PC-3 (cell line): Measurements from ENCODE around the gene BIRC7. TPM values are rescaled to one million over a fixed set of nuclear protein-coding genes. Genes with fewer than 3 reads are reported as not detected.

Experiments used
- ATAC-seq: fragments of 200-7000 bp; cut with Tn5 transposase; 2 replicates; pipeline ENCODE4 v1.9.1; 2020; ENCODE audit warnings: mild to moderate bottlenecking, moderate library complexity
- BruUV-seq: library from RNA; stranded (reverse); fragments of 400-500 nt; replicated peaks from 2 replicates; lab custom pipeline; 2021; lab: Mats Ljungman, UMichigan
- CTCF ChIA-PET: fragments of 300-600 bp; sonication (Branson Sonifier 250); formaldehyde crosslinking; loops from one replicate; lab custom pipeline; 2022; ENCODE audit warnings: antibody characterized with exemption; lab: Charles Lee
- POLR2A ChIA-PET: fragments of 300-600 bp; sonication (Branson Sonifier 250); formaldehyde crosslinking; loops from one replicate; lab custom pipeline; 2022; ENCODE audit warnings: antibody characterized with exemption; ENCODE audit not compliant: unreplicated experiment; lab: Charles Lee
- DNase-seq: peaks from one replicate; pipeline ENCODE4 v3.0.0-alpha.2; 2015
- H2AFZ ChIP-seq: fragments of 300-600 bp; sonication (generic); 2 replicates; pipeline ENCODE4 v1.6.0; 2016; ENCODE audit warnings: antibody characterized with exemption, low read length
- H3F3A ChIP-seq: fragments of 300-600 bp; sonication (generic); one replicate; pipeline ENCODE4 v1.6.0; 2017; ENCODE audit warnings: antibody characterized with exemption, low read length, control low read depth, mild to moderate bottlenecking; ENCODE audit not compliant: unreplicated experiment
- H3K27ac ChIP-seq: fragments of 300-600 bp; sonication (generic); 2 replicates; pipeline ENCODE4 v1.5.1; 2016; ENCODE audit warnings: mild to moderate bottlenecking, low read length
- H3K27me3 ChIP-seq: fragments of 300-600 bp; sonication (generic); 2 replicates; pipeline ENCODE4 v1.6.1; 2016; ENCODE audit warnings: low read length, mixed read lengths
- H3K36me3 ChIP-seq: fragments of 300-600 bp; sonication (generic); 2 replicates; pipeline ENCODE4 v1.6.1; 2016; ENCODE audit warnings: low read depth, mixed run types, low read length, mixed read lengths
- H3K4me1 ChIP-seq: fragments of 300-600 bp; sonication (generic); 2 replicates; pipeline ENCODE4 v1.5.1; 2016; ENCODE audit warnings: low read length; ENCODE audit not compliant: insufficient read depth
- H3K4me2 ChIP-seq: fragments of 300-600 bp; sonication (generic); 2 replicates; pipeline ENCODE4 v1.6.0; 2016; ENCODE audit warnings: low read length
- H3K4me3 ChIP-seq: fragments of 300-600 bp; sonication (generic); 2 replicates; pipeline ENCODE4 v1.5.1; 2016; ENCODE audit warnings: mild to moderate bottlenecking, low read length, mixed read lengths
- H3K79me2 ChIP-seq: fragments of 300-600 bp; sonication (generic); 2 replicates; pipeline ENCODE4 v1.6.1; 2017; ENCODE audit warnings: low read length, mixed read lengths
- H3K9ac ChIP-seq: fragments of 300-600 bp; sonication (generic); 2 replicates; pipeline ENCODE4 v1.6.0; 2016; ENCODE audit warnings: mild to moderate bottlenecking, low read length
- H3K9me2 ChIP-seq: fragments of 300-600 bp; sonication (generic); replicated peaks from 2 replicates; pipeline ENCODE4 v1.6.1; 2016; ENCODE audit warnings: mixed run types, low read length, mixed read lengths
- H3K9me3 ChIP-seq: fragments of 300-600 bp; sonication (generic); 2 replicates; pipeline ENCODE4 v1.6.1; 2016; ENCODE audit warnings: low read length, mixed read lengths
- H4K20me1 ChIP-seq: fragments of 300-600 bp; sonication (generic); 2 replicates; pipeline ENCODE4 v1.6.1; 2016; ENCODE audit warnings: low read length, mixed read lengths
- EZH2 ChIP-seq: fragments of 300-600 bp; sonication (generic); IDR thresholded peaks from one replicate; pipeline ENCODE4 v1.6.1; 2017; ENCODE audit warnings: antibody characterized with exemption, mild to moderate bottlenecking, low read length; ENCODE audit not compliant: unreplicated experiment
- EZH2phosphoT487 ChIP-seq: fragments of 300-600 bp; sonication (generic); IDR thresholded peaks from 2 replicates; pipeline ENCODE4 v1.6.1; 2018; ENCODE audit warnings: mild to moderate bottlenecking, antibody characterized with exemption, low read length, borderline replicate concordance
- intact Hi-C: fragments of 100-400 bp; cut with micrococcal nuclease; formaldehyde crosslinking; loops from 2 replicates; pipeline ENCODE4 v1.9.0; 2023
- total RNA-seq: library from RNA; depleted of rRNA; stranded (reverse); fragments of >200 nt; gene quantifications from 2 replicates; pipeline ENCODE4 v1.2.3, GENCODE V29; 2014
- TF ChIP-seq, protein P1 (sequence below): fragments of 300-600 bp; sonication (generic); conservative IDR thresholded peaks from 2 replicates; pipeline ENCODE4 v1.5.1; 2017; ENCODE audit warnings: antibody characterized with exemption, low read depth, mild to moderate bottlenecking, low read length

The BIRC7 gene
- total RNA-seq, 1 experiment from 2014 or later = not detected

GRCh38 chr20:63252284-63252711 is 16.6 kb downstream of the BIRC7 start:
- BruUV-seq = no TSS peak
- H3K9ac ChIP-seq = no peak overlapping the region
- intact Hi-C loops = no loop called here
- CTCF ChIA-PET = no interaction called here
- DNase-seq (no peak), ATAC-seq (no peak)
- no peak overlapping the region for H3K27ac ChIP-seq
- POLR2A ChIA-PET = no interaction called here
- H3F3A ChIP-seq = no peaks in the 10 kb centered on the region
- H3K4me3 ChIP-seq = no peak overlapping the region
- H3K79me2 ChIP-seq = no peaks in the 10 kb centered on the region
- H3K27me3 ChIP-seq = peaks cover 53% of the 10 kb centered on the region
- TF ChIP-seq, protein P1, sequence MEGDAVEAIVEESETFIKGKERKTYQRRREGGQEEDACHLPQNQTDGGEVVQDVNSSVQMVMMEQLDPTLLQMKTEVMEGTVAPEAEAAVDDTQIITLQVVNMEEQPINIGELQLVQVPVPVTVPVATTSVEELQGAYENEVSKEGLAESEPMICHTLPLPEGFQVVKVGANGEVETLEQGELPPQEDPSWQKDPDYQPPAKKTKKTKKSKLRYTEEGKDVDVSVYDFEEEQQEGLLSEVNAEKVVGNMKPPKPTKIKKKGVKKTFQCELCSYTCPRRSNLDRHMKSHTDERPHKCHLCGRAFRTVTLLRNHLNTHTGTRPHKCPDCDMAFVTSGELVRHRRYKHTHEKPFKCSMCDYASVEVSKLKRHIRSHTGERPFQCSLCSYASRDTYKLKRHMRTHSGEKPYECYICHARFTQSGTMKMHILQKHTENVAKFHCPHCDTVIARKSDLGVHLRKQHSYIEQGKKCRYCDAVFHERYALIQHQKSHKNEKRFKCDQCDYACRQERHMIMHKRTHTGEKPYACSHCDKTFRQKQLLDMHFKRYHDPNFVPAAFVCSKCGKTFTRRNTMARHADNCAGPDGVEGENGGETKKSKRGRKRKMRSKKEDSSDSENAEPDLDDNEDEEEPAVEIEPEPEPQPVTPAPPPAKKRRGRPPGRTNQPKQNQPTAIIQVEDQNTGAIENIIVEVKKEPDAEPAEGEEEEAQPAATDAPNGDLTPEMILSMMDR = no peak
- TF ChIP-seq EZH2 = no peak
- TF ChIP-seq EZH2phosphoT487 = no peak
- no peaks in the 10 kb centered on the region for H3K9me2 ChIP-seq
- H4K20me1 ChIP-seq = no peaks in the 10 kb centered on the region
- no peak overlapping the region for H3K4me2 ChIP-seq
- H3K36me3 ChIP-seq = no peaks in the 10 kb centered on the region
- no peaks in the 10 kb centered on the region for H3K9me3 ChIP-seq
- H2AFZ ChIP-seq = no peak overlapping the region
- peaks cover 10% of the 10 kb centered on the region; the same call in 1 of the 2 replicates for H3K4me1 ChIP-seq

DNA sequence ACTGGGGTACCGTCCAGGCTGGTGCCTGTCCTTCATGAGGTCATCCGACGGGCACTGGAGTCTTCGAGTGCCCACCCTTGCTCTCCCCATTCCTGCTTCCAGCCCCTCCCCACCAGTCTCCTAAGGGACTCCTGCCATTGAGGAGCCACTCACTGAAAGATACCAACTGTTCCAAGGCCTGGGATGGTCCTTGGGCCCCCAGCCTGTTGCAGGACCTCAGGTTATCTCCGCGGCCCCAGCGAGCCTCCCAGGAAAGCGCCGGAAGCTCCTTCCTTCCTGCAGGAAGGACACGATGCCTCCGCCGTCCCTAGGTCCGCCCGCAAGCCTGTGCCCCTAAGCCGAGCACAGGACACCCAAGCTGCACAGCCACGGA is 17.3 kb downstream of the BIRC7 start:
- Histone ChIP-seq H3K27me3 (peaks cover 46% of the 10 kb centered on the region), H3K4me3 (no peak overlapping the region), H3K4me2 (no peak overlapping the region), H3K79me2 (no peaks in the 10 kb centered on the region), H3K36me3 (no peaks in the 10 kb centered on the region), H3K9me2 (no peaks in the 10 kb centered on the region), H4K20me1 (no peaks in the 10 kb centered on the region), H3K27ac (no peak overlapping the region), H3K9me3 (no peaks in the 10 kb centered on the region), H3K4me1 (peaks cover 10% of the 10 kb centered on the region; the same call in 1 of the 2 replicates), H3K9ac (no peak overlapping the region), H3F3A (no peaks in the 10 kb centered on the region), H2AFZ (no peak overlapping the region)
- intact Hi-C loops = no loop called here
- DNase-seq (no peak), ATAC-seq (no peak)
- POLR2A ChIA-PET = no interaction called here
- BruUV-seq = no TSS peak
- CTCF ChIA-PET = no interaction called here
- TF ChIP-seq EZH2phosphoT487 = no peak
- TF ChIP-seq, protein P1 = no peak
- TF ChIP-seq EZH2 = no peak

- Histone ChIP-seq H3K4me3 (no peak overlapping the region), H3K9me3 (no peaks in the 10 kb centered on the region), H3K4me2 (no peak overlapping the region), H3K27ac (no peak overlapping the region), H2AFZ (no peak overlapping the region), H3K4me1 (peaks cover 10% of the 10 kb centered on the region; the same call in 1 of the 2 replicates), H3K27me3 (peaks cover 40% of the 10 kb centered on the region), H4K20me1 (no peaks in the 10 kb centered on the region), H3K36me3 (no peaks in the 10 kb centered on the region), H3F3A (no peaks in the 10 kb centered on the region), H3K9me2 (no peaks in the 10 kb centered on the region), H3K9ac (no peak overlapping the region), H3K79me2 (no peaks in the 10 kb centered on the region)
- TF ChIP-seq EZH2phosphoT487 (no peak), EZH2 (no peak)
- TF ChIP-seq, protein P1 = no peak
- ATAC-seq (no peak), DNase-seq (no peak)
- intact Hi-C loops = no loop called here
- ChIA-PET CTCF (no interaction called here), POLR2A (no interaction called here)
- BruUV-seq = no TSS peak
Measured at GRCh38 chr20:63253438-63254231, 17.9 kb downstream of the BIRC7 start.
